ENCODE measurements around the gene SLX4. TPM values are rescaled to one million over a fixed set of nuclear protein-coding genes. Genes with fewer than 3 reads are reported as not detected.

Gene SLX4
- total RNA-seq, 1 donor from 2014 or later, result 9.3 TPM

GRCh38 chr16:3564889-3565141 is 46.6 kb downstream of the SLX4 start:
- no peak overlapping the region for H3K27ac Mint-ChIP-seq (ENCODE audit: unreplicated experiment)
- H3K36me3 Mint-ChIP-seq (ENCODE audit: low read depth), result no peaks in the 10 kb centered on the region
- no peak overlapping the region for H3K4me3 Mint-ChIP-seq (ENCODE audit: unreplicated experiment)
- H3K27me3 Mint-ChIP-seq (ENCODE audit: low read depth), result no peaks in the 10 kb centered on the region
- TF ChIP-seq CTCF (IDR thresholded peaks at IDR 0.05), result no peak
- H3K4me1 Mint-ChIP-seq (ENCODE audit: low read depth), result no peaks in the 10 kb centered on the region
- DNase-seq (ENCODE audit: low spot score), result no peak
- no peaks in the 10 kb centered on the region for H3K9me3 Mint-ChIP-seq (ENCODE audit: low read depth)

- DNase-seq (ENCODE audit: low spot score), result no peak
- Mint-ChIP-seq H3K27me3 (ENCODE audit: low read depth) (no peaks in the 10 kb centered on the region), H3K27ac (ENCODE audit: unreplicated experiment) (no peak overlapping the region), H3K4me3 (ENCODE audit: unreplicated experiment) (no peak overlapping the region), H3K9me3 (ENCODE audit: low read depth) (no peaks in the 10 kb centered on the region), H3K4me1 (ENCODE audit: low read depth) (no peaks in the 10 kb centered on the region), H3K36me3 (ENCODE audit: low read depth) (no peaks in the 10 kb centered on the region)
- no peak for TF ChIP-seq CTCF (IDR thresholded peaks at IDR 0.05)
Observed at GRCh38 chr16:3564130-3564888, 47.1 kb downstream of the SLX4 start.

- no peak for DNase-seq (ENCODE audit: low spot score)
Observed at GRCh38 chr16:3562914-3563480, 48.4 kb downstream of the SLX4 start.

GRCh38 chr16:3561626-3562025 is 49.8 kb downstream of the SLX4 start:
- no peak overlapping the region for H3K4me3 Mint-ChIP-seq (ENCODE audit: unreplicated experiment)
- DNase-seq (ENCODE audit: low spot score), result no peak
- H3K27me3 Mint-ChIP-seq (ENCODE audit: low read depth), result no peaks in the 10 kb centered on the region
- no peaks in the 10 kb centered on the region for H3K4me1 Mint-ChIP-seq (ENCODE audit: low read depth)
- H3K27ac Mint-ChIP-seq (ENCODE audit: unreplicated experiment), result no peak overlapping the region
- H3K9me3 Mint-ChIP-seq (ENCODE audit: low read depth), result no peaks in the 10 kb centered on the region
- no peaks in the 10 kb centered on the region for H3K36me3 Mint-ChIP-seq (ENCODE audit: low read depth)
- TF ChIP-seq CTCF (IDR thresholded peaks at IDR 0.05), result no peak

More at GRCh38 chr16:3562914-3563480, 48.4 kb downstream of the SLX4 start:
- no peak overlapping the region for H3K27ac Mint-ChIP-seq (ENCODE audit: unreplicated experiment)
- no peaks in the 10 kb centered on the region for H3K9me3 Mint-ChIP-seq (ENCODE audit: low read depth)
- no peak overlapping the region for H3K4me3 Mint-ChIP-seq (ENCODE audit: unreplicated experiment)
- H3K36me3 Mint-ChIP-seq (ENCODE audit: low read depth), result no peaks in the 10 kb centered on the region
- H3K4me1 Mint-ChIP-seq (ENCODE audit: low read depth), result no peaks in the 10 kb centered on the region
- TF ChIP-seq CTCF (IDR thresholded peaks at IDR 0.05), result no peak
- H3K27me3 Mint-ChIP-seq (ENCODE audit: low read depth), result no peaks in the 10 kb centered on the region

GRCh38 chr16:3554351-3554928 is 57.0 kb downstream of the SLX4 start:
- Mint-ChIP-seq H3K27ac (ENCODE audit: unreplicated experiment) (no peak overlapping the region), H3K27me3 (ENCODE audit: low read depth) (no peaks in the 10 kb centered on the region), H3K9me3 (ENCODE audit: low read depth) (peaks cover 4% of the 10 kb centered on the region), H3K4me3 (ENCODE audit: unreplicated experiment) (no peak overlapping the region), H3K36me3 (ENCODE audit: low read depth) (no peaks in the 10 kb centered on the region), H3K4me1 (ENCODE audit: low read depth) (no peaks in the 10 kb centered on the region)
- no peak for TF ChIP-seq CTCF (IDR thresholded peaks at IDR 0.05)
- DNase-seq (ENCODE audit: low spot score), result no peak
